Ovary (tissue), 9 donors: ENCODE measurements around the gene VILL. TPM values are rescaled to one million over a fixed set of nuclear protein-coding genes. Genes with fewer than 3 reads are reported as not detected.
"Not testable (repeated sequence)": the region's sequence is repeated elsewhere in the genome, so short reads cannot be mapped to it uniquely, and the experiment has no call there.

Experiments used
- DNase-seq, 5 donors: peaks; one replicate each; pipeline ENCODE4 v3.0.0-alpha.2; 2019 to 2020
- H3K27ac ChIP-seq, 2 donors: fragments of 200-600 bp; one replicate each; pipeline versions ENCODE4 v1.5.1 to v1.8.0; 2019 to 2022
- H3K27me3 ChIP-seq: fragments of 200-600 bp; one replicate; pipeline ENCODE4 v1.8.0; 2022
- H3K36me3 ChIP-seq: fragments of 200-600 bp; sonication (generic); one replicate; pipeline ENCODE4 v1.5.1; 2019
- H3K4me1 ChIP-seq: one replicate; pipeline ENCODE4 v1.8.1; 2013; ENCODE audit warnings: mild to moderate bottlenecking, moderate library complexity; ENCODE audit not compliant: insufficient read depth
- H3K4me3 ChIP-seq: fragments of 200-600 bp; sonication (generic); one replicate; pipeline ENCODE4 v1.5.1; 2017
- H3K9me3 ChIP-seq, 2 donors: fragments of 200-600 bp in 1 of 2; sonication (generic) in 1 of 2; one replicate each; pipeline versions ENCODE4 v1.5.1 to v1.8.1; 2013 to 2019; ENCODE audit warnings: mild to moderate bottlenecking in 1 of 2, moderate library complexity in 1 of 2
- EP300 ChIP-seq: sonication (generic); formaldehyde crosslinking; IDR thresholded peaks from one replicate; pipeline ENCODE4 v1.6.1; 2017; ENCODE audit warnings: antibody characterized with exemption
- POLR2A ChIP-seq: fragments of 450-650 bp; IDR thresholded peaks from one replicate; pipeline ENCODE4 v1.6.1; 2017; ENCODE audit warnings: antibody characterized with exemption, mild to moderate bottlenecking, moderate library complexity
- WGBS, 3 donors: extraction: QIAGEN DNeasy Blood & Tissue Kit in 1 of 3; methylation state at CpG; one replicate each; pipeline versions ENCODE4 v1.1.5 to v1.1.7; 2013 to 2017; 5-methylcytosine and 5-hydroxymethylcytosine counted together
- intact Hi-C, 4 donors: fragments of 100-400 bp; cut with DNase I; formaldehyde crosslinking; loops; one replicate each; pipeline versions ENCODE4 v1.11.0 to v1.15.1; 2022 to 2023
- polyA plus RNA-seq, 2 donors: library from polyadenylated mRNA; stranded (reverse); fragments of 200-250 nt in 1 of 2; fragments of 350-450 nt in 1 of 2; fragmentation: Illumina TruSeq in 1 of 2; extraction: RNeasy Lipid Tissue Mini Kit (QIAGEN cat#74804) in 1 of 2; gene quantifications; one replicate each; pipeline ENCODE4 v1.2.3, GENCODE V29; 2013 to 2014
- total RNA-seq, 7 donors: library from RNA; depleted of rRNA in 2 of 7; stranded (reverse); fragments of >200 nt in 2 of 7; fragmentation: NEBNext Ultra II Directional in 3 of 7; extraction: Animal tissue kit (Norgen Biotek cat#: 25700) in 3 of 7; gene quantifications; one replicate each; pipeline versions ENCODE4 v1.1.0 to v1.2.4, GENCODE V29; 2016 to 2023
- TF ChIP-seq, protein P1 (sequence below), 3 donors: fragments of 450-650 bp in 2 of 3; fragments of 200-600 bp in 1 of 3; IDR thresholded peaks; one replicate each; pipeline versions ENCODE4 v1.5.1 to v1.8.0; 2016 to 2022; ENCODE audit warnings: antibody characterized with exemption in 3 of 3, mild to moderate bottlenecking in 1 of 3
- donor health status: DM: no; HTN: no; CAD: no; lungs with moderate emphysema.
- donor health status: DM: no; HTN: no; CAD: no.
- donor health status: Bipolar disorder and iron deficiency.
- donor health status: DM: yes; HTN: yes; CAD: no.
- donor health status: DM: no; HTN: no; CAD: no.
- donor health status: DM: yes; HTN: yes; CAD: no.

Gene VILL
- total and polyA plus RNA-seq, 9 donors, result 4.8 to 13.2 (median 8.8) TPM

DNA sequence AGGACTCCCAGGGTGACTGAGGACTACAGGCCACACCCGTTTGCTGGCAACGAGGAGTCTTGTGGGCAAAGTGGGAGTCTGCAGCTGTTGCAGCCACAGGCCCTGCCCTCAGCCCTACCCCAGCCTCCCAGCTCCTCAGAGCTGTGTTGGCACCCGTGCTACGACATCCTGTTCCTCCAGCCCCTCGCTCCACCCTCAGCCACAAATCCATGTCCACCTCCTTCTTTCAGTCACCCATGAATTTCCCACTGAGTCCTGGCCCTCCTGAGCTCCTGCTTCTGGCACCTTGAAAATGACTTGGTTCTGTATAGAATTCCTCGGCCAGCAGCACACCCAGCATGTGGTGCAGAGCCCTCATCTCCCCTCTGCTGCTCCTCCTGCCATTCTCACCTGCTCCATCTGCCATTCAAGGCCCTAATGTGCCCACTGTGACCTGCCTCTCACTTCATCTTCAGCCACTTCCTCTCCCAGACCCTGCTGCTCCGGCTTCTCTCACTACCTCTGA is 20.9 kb upstream of the VILL start:
- peaks cover 2% of the 10 kb centered on the region for H3K4me1 ChIP-seq
- TF ChIP-seq, protein P1, sequence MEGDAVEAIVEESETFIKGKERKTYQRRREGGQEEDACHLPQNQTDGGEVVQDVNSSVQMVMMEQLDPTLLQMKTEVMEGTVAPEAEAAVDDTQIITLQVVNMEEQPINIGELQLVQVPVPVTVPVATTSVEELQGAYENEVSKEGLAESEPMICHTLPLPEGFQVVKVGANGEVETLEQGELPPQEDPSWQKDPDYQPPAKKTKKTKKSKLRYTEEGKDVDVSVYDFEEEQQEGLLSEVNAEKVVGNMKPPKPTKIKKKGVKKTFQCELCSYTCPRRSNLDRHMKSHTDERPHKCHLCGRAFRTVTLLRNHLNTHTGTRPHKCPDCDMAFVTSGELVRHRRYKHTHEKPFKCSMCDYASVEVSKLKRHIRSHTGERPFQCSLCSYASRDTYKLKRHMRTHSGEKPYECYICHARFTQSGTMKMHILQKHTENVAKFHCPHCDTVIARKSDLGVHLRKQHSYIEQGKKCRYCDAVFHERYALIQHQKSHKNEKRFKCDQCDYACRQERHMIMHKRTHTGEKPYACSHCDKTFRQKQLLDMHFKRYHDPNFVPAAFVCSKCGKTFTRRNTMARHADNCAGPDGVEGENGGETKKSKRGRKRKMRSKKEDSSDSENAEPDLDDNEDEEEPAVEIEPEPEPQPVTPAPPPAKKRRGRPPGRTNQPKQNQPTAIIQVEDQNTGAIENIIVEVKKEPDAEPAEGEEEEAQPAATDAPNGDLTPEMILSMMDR (IDR thresholded peaks at IDR 0.05), result no peak
- no peak for TF ChIP-seq POLR2A
- TF ChIP-seq EP300, result no peak
- no peaks in the 10 kb centered on the region for H3K36me3 ChIP-seq
- WGBS, 3 donors, result 75 to 84% (median 76%) methylated on average over 7 of the region's 7 CpGs
- intact Hi-C loops, result loop anchor here in 3 of 4 donors (2.0 to 10.0 kb wide), 3 partner anchors 112 to 115 kb away; no protein-coding TSS in a partner anchor
- no peak overlapping the region for H3K4me3 ChIP-seq
- no peak overlapping the region for H3K27ac ChIP-seq
- no peaks in the 10 kb centered on the region for H3K9me3 ChIP-seq
- no peak for DNase-seq
- no peaks in the 10 kb centered on the region for H3K27me3 ChIP-seq

DNA sequence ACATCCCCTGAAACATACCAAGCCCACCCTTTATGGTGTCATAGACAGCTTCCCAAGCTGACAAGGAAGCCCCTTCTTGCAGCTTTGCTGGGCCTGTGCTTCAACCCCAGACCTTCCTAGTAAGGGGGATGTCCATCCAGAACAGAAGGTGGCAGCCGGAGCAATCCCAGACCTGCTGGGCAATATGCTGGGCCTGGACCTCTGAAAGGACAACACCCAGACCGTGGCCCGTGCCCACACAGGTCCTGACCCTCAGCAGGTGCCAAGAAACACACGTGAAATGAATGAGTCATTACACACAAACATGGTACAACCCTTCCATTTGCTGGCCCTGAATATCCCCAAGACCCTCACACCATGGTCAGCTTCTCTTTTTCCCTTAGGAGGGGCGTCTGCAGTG is 19.8 kb upstream of the VILL start:
- Histone ChIP-seq H3K27me3 (no peaks in the 10 kb centered on the region), H3K27ac (no peak overlapping the region), H3K4me3 (no peak overlapping the region), H3K9me3 (no peaks in the 10 kb centered on the region), H3K36me3 (no peaks in the 10 kb centered on the region), H3K4me1 (peaks cover 2% of the 10 kb centered on the region)
- intact Hi-C loops, result no loop called here
- DNase-seq, result no peak
- 87 to 98% (median 91%) methylated on average over 5 of the region's 5 CpGs for WGBS, 3 donors
- TF ChIP-seq EP300, result no peak
- no peak for TF ChIP-seq POLR2A
- TF ChIP-seq, protein P1 (IDR thresholded peaks at IDR 0.05), result no peak

DNA sequence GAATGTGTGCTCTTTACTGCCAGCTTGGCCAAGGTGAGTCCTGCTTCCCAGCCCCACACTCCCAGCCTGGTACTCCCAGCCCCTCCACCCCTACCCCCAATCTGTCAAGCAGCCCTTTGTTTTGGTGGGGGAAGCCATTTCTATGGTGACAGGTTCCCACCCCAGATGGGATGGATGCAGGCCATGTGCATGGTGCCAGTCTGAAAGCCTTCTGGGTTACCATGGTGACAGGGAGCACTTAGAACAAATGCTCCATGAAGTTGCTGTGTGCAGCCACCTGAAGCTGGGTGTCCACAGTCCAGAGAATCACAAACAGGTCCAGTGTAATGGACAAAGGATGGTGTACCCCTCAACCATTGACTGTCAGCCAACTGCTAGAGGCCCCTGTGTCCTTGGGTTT is 19.1 kb upstream of the VILL start:
- no peak overlapping the region for H3K27ac ChIP-seq
- H3K9me3 ChIP-seq, result no peaks in the 10 kb centered on the region
- TF ChIP-seq POLR2A, result no peak
- TF ChIP-seq EP300, result no peak
- TF ChIP-seq, protein P1 (IDR thresholded peaks at IDR 0.05), result no peak
- no peaks in the 10 kb centered on the region for H3K36me3 ChIP-seq
- peaks cover 2% of the 10 kb centered on the region for H3K4me1 ChIP-seq
- H3K27me3 ChIP-seq, result no peaks in the 10 kb centered on the region
- H3K4me3 ChIP-seq, result no peak overlapping the region
- intact Hi-C loops, result no loop called here
- no peak for DNase-seq

DNA sequence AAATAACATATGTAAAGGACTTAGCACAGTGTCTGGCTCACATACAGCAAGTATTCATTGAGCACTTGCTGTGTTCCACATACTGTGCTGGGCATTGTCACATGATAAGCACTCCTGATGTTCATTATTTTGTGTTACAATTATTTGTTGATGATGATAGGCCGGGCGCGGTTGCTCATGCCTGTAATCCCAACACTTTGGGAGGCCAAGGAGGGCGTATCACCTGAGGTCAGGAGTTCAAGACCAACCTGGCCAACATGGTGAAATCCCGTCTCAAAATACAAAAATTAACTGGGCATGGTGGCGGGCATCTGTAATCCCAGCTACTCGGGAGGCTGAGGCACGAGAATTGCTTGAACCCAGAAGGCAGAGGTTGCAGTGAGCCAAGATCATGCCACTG is 18.5 kb upstream of the VILL start:
- H3K36me3 ChIP-seq, H3K9me3 ChIP-seq, H3K4me3 ChIP-seq, H3K27me3 ChIP-seq, intact Hi-C loops, DNase-seq, H3K4me1 ChIP-seq, H3K27ac ChIP-seq: not testable (repeated sequence)
- WGBS, 3 donors, result 90 to 96% (median 94%) methylated on average over 8 of the region's 8 CpGs

DNA sequence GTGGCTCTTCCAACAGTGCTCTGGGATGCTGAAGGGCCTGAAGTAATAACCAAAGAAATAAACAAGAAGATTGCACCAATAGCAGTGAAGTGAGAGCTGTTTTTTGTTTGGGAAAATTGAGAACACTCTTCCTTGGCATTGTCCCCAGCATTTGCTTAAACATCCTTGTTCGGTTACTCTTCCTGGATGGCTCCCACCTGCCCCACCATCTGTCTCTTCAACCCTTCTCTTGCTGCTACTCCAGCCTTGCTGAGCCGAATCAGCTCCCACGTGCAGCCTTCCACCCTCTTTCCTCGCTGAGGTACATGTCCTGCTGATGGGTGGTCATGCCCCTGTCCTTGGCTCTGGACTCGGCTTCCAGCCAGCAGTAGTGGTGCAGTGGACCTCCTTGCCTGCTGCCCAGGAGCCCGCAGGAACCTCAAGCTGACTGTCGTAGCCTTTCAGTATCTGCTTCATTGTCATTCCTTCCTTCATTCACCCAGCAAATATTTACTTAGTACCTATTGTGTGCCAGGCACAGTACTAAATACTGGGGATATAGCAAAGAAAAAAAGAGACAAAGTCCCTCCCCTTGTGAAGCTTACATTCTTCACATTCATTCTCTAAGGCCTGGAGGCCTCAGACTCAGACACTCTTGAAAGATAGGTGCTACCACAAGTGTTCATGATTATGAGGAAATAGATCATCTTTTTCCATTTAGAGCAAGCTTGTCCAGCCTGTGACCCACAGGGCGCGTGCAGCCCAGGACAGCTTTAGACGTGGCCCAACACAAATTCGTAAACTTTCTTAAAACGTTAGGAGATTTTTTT is 17.1 kb upstream of the VILL start:
- H3K4me3 ChIP-seq, result no peak overlapping the region
- TF ChIP-seq, protein P1 (IDR thresholded peaks at IDR 0.05), result no peak
- TF ChIP-seq POLR2A (no peak), EP300 (no peak)
- peak in 1 of 5 donors; percentile 65 for DNase-seq
- peaks cover 2% of the 10 kb centered on the region for H3K4me1 ChIP-seq
- 40 to 51% (median 48%) methylated on average over 12 of the region's 12 CpGs for WGBS, 3 donors
- intact Hi-C loops, result no loop called here
- H3K27ac ChIP-seq, result no peak overlapping the region
- no peaks in the 10 kb centered on the region for H3K36me3 ChIP-seq
- no peaks in the 10 kb centered on the region for H3K27me3 ChIP-seq
- H3K9me3 ChIP-seq, result no peaks in the 10 kb centered on the region
